Measurements from ENCODE around the gene TGM1.
"Not testable (repeated sequence)": the region's sequence is repeated elsewhere in the genome, so short reads cannot be mapped to it uniquely, and the experiment has no call there.

TGM1 gene

GRCh38 chr14:24203249-24203886, 59.6 kb downstream of the TGM1 start:
- DNase-seq, result not testable (repeated sequence)

GRCh38 chr14:24202538-24202937, 60.4 kb downstream of the TGM1 start:
- not testable (repeated sequence) for DNase-seq

Data from DMS53 (cell line).